Lung (tissue), 12 donors: Measurements from ENCODE around the gene CBLB. TPM values are rescaled to one million over a fixed set of nuclear protein-coding genes. Genes with fewer than 3 reads are reported as not detected.

Source experiments
- ATAC-seq: fragments of 200-7000 bp; cut with Tn5 transposase; one replicate; pipeline ENCODE4 v1.9.1; 2020; ENCODE audit warnings: moderate number of reproducible peaks; ENCODE audit not compliant: insufficient read depth, low FRiP score
- DNase-seq, 3 donors: peaks; one replicate each; pipeline ENCODE4 v3.0.0-alpha.2; 2013 to 2017
- H3K27ac ChIP-seq, 2 donors: one replicate each; pipeline ENCODE4 v1.5.1; 2013; ENCODE audit warnings: mild to moderate bottlenecking in 2 of 2, moderate library complexity in 2 of 2, control low read depth in 1 of 2, inconsistent platforms in 1 of 2, low read depth in 1 of 2, low read length in 1 of 2
- H3K27me3 ChIP-seq, 3 donors: one replicate each; pipeline ENCODE4 v1.5.1; 2013; ENCODE audit warnings: low read length in 2 of 3; ENCODE audit not compliant: control insufficient read depth in 3 of 3, insufficient read depth in 3 of 3
- H3K36me3 ChIP-seq, 4 donors: one replicate each; pipeline ENCODE4 v1.5.1; 2013; ENCODE audit warnings: low read length in 4 of 4, mild to moderate bottlenecking in 1 of 4, moderate library complexity in 1 of 4; ENCODE audit not compliant: control insufficient read depth in 4 of 4, insufficient read depth in 4 of 4
- H3K4me1 ChIP-seq, 5 donors: one replicate each; pipeline ENCODE4 v1.5.1; 2013; ENCODE audit warnings: low read length in 5 of 5, mild to moderate bottlenecking in 2 of 5, moderate library complexity in 1 of 5; ENCODE audit not compliant: control insufficient read depth in 5 of 5, insufficient read depth in 5 of 5
- H3K4me3 ChIP-seq: one replicate; pipeline ENCODE4 v1.5.1; 2013; ENCODE audit warnings: mild to moderate bottlenecking, control low read depth, moderate library complexity
- H3K9ac ChIP-seq, 2 donors: one replicate each; pipeline ENCODE4 v1.5.1; 2013; ENCODE audit warnings: low read length in 2 of 2, control low read depth in 1 of 2; ENCODE audit not compliant: insufficient read depth in 1 of 2
- H3K9me3 ChIP-seq, 4 donors: one replicate each; pipeline ENCODE4 v1.5.1; 2013; ENCODE audit warnings: low read length in 3 of 4, mild to moderate bottlenecking in 1 of 4, moderate library complexity in 1 of 4; ENCODE audit not compliant: control insufficient read depth in 4 of 4, insufficient read depth in 3 of 4
- CTCF ChIP-seq: IDR thresholded peaks from 2 replicates; pipeline ENCODE4 v1.5.1; 2012; ENCODE audit warnings: mild to moderate bottlenecking; ENCODE audit errors: control extremely low read depth, extremely low read depth
- WGBS, 2 donors: extraction: QIAGEN DNeasy Blood & Tissue Kit; methylation state at CpG; one replicate each; pipeline ENCODE4 v1.1.7; 2013; 5-methylcytosine and 5-hydroxymethylcytosine counted together
- polyA plus RNA-seq, 2 donors: library from polyadenylated mRNA; stranded (reverse); fragments of 200-250 nt; gene quantifications; one replicate each; pipeline ENCODE4 v1.2.1, GENCODE V29; 2013
- total RNA-seq, 2 donors: library from RNA; depleted of rRNA in 1 of 2; stranded (reverse); fragments of >200 nt in 1 of 2; gene quantifications; one replicate each; pipeline ENCODE4 v1.2.1, GENCODE V29; 2014 to 2021
- donor health status: control.
- donor health status: control.
- donor health status: Bipolar disorder and iron deficiency.
- donor health status: healthy.
- donor health status: DM: yes; HTN: yes; CAD: no.

The CBLB gene
- total and polyA plus RNA-seq, 4 donors: 7.2 to 124 (median 24.6) TPM

GRCh38 chr3:105747696-105748095, 121.1 kb downstream of the CBLB start:
- Histone ChIP-seq H3K4me3 (no peak overlapping the region), H3K9me3 (no peaks in the 10 kb centered on the region), H3K27ac (no peak overlapping the region), H3K4me1 (peaks cover 0 to 15% (median 0%) of the 10 kb centered on the region in 5 donors), H3K36me3 (peaks cover 2 to 13% (median 7%) of the 10 kb centered on the region in 4 donors), H3K27me3 (no peaks in the 10 kb centered on the region), H3K9ac (no peak overlapping the region)
- ATAC-seq (no peak), DNase-seq (peak in 2 of 3 donors; percentile 30 to 43)
- whole genome bisulfite sequencing, 2 donors: 82 to 84% methylated on average over 1 of the region's 1 CpG
- TF ChIP-seq CTCF: no peak

- ATAC-seq (peak; percentile 53), DNase-seq (peak in 2 of 3 donors; percentile 27 to 35)
- no peak for TF ChIP-seq CTCF
- H3K4me3 ChIP-seq: no peak overlapping the region
- H3K9ac ChIP-seq: no peak overlapping the region
- H3K9me3 ChIP-seq: no peaks in the 10 kb centered on the region
- 60 to 68% methylated on average over 3 of the region's 3 CpGs for WGBS, 2 donors
- H3K36me3 ChIP-seq: peaks cover 2 to 13% (median 7%) of the 10 kb centered on the region in 4 donors
- H3K27ac ChIP-seq: peak overlapping the region in 1 of 2 donors; percentile 55
- no peaks in the 10 kb centered on the region for H3K27me3 ChIP-seq
- H3K4me1 ChIP-seq: peaks cover 0 to 12% (median 0%) of the 10 kb centered on the region in 5 donors
Observed at GRCh38 chr3:105747060-105747541, 121.7 kb downstream of the CBLB start.

- Histone ChIP-seq H3K36me3 (peaks cover 2 to 12% (median 8%) of the 10 kb centered on the region in 4 donors), H3K27ac (peak overlapping the region in 1 of 2 donors; percentile 55), H3K9me3 (no peaks in the 10 kb centered on the region), H3K4me1 (peaks cover 0 to 11% (median 0%) of the 10 kb centered on the region in 5 donors), H3K4me3 (no peak overlapping the region), H3K27me3 (no peaks in the 10 kb centered on the region), H3K9ac (no peak overlapping the region)
- DNase-seq (no peak), ATAC-seq (no peak)
- no peak for TF ChIP-seq CTCF
- WGBS, 2 donors: 55 to 62% methylated on average over 3 of the region's 3 CpGs
Observed at GRCh38 chr3:105746231-105746996, 122.4 kb downstream of the CBLB start.
